ENCODE results near the gene ATP6V0E1.

The ATP6V0E1 gene

GRCh38 chr5:172956936-172957335, 26.6 kb upstream of the ATP6V0E1 start:
- DNase-seq (ENCODE audit: low read depth) = no peak

DNA sequence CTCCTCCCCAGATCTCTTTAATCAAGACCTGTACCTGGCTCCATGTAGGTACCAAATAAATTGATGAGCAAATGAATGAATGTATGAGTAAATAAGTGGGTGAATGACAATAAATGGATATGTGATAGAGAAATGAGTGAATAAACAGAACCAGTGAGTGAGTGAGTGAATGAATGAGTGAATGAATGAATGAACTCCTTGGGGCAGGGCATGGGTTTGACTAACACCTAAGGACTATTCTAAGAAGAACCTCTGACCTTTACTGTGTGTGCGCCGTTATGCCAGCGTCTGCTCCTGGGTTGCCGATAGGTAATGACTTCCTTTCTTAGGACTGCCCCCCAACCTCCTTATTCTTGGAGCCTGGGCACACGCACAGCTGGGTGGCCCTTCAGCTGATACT, 26.1 kb upstream of the ATP6V0E1 start:
- no peak for DNase-seq (ENCODE audit: low read depth)

DNA sequence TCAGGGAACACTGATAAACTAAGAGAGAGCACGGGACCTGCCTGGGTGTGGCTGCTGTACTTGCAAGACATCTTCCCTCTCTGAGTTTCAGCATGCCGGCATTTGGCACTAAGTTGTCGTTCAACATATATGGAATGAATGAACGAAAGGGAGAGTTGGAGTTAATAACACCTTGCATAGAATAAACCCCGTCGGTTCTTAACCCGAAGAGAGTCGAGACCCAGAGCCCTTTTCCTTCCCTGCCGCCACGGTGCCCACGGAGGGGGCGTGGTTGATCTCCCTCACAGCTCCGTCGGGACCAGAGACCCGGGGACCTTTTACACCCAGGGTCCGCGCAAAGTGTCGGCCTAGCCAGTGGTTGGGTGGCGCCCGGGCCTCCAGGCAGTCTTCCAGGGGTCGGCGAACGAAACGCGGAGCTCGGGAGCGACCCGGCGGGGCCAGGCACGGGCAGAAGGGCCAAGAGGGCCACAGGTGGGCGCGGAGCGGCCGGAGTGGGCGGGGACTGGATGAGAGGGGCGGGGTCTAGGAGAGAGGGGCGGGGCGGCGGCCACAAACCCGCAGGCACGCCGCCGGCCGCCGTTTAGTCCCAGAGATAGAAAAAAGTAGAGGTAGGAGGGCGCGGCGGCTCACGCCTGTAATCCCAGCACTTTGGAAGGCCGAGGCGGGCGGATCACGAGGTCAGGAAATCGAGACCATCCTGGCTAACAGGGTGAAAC, 25.1 kb upstream of the ATP6V0E1 start:
- peak; percentile 53 for DNase-seq (ENCODE audit: low read depth)

DNA sequence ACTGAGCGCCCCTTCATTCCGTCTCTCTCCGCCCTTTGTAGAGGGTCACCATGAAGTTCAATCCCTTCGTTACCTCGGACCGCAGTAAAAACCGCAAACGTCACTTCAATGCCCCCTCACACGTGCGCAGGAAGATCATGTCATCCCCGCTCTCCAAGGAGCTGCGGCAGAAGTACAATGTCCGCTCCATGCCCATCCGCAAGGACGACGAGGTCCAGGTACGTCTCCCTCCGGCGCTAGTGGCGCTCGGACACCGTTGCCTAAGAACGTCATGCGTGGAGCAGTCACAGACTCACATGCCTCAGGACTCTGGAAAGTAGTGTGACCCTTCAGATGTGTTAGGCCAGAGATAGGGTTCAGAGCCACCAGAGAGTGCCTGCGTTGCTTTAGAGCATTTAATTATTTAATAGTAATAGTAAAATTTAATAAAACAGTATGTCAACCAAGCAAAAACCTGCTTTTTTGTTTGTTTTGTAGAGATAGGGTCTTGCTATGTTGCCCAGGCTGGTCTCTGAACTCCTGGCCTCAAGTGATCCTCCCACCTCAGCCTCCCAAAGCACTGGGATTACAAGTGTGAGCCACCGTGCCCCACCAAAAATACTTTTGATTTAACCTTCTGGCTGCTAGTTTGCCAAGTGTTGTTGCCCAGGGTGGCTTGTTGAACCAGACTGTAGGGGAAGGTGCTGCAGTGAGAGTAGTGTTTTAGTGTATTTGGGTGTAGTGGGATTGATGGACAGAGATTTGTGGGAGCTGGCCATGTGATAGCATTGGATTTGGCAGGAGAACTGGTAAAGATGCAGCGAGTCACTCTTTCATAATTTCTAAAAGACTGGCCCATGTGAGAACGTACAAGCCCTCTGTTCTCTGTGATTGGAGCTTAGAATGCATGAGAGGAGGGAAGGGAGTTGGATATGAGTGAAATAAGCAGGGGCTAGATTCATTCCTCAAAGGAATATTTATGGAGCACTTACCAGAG, 23.5 kb upstream of the ATP6V0E1 start:
- no peak for DNase-seq (ENCODE audit: low read depth)

DNA sequence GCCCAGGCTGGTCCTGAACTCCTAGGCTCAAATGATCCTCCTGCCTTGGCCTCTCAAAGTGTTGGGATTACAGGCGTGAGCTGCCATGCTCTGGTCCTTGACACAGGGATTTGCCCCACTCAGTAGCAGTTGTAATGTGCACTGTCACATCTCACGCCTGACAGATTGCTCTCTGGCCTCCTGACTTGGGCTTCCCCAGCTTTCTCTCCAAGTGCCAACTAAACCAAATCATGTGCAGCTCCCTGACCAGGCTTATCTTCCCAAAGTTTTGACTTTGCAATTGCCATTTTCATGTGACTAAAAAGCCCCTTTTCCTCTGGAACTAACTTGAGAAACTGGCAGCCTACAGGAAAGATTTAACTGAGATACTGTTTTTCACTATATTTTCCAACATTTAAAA, 13.7 kb upstream of the ATP6V0E1 start:
- no peak for DNase-seq (ENCODE audit: low read depth)

DNA sequence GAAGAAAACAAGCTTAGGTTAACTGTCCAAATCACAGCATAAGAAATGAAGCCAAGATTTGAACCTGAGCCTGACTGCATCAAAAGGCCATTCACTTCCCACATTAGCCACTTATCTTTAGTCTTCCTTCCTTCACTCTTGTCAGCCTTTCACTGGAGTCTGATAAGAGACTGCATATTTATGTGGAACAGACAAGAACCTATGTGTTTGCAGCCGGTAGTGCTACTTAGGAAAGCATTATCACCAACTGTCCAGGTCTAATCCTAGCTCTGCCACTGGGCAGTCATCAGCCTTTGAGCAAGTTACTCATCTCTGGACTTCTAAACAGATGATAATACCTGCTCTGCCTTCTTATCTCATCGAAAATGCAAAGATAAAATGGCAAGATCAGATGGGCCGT, 12.1 kb upstream of the ATP6V0E1 start:
- no peak for DNase-seq (ENCODE audit: low read depth)

DNA sequence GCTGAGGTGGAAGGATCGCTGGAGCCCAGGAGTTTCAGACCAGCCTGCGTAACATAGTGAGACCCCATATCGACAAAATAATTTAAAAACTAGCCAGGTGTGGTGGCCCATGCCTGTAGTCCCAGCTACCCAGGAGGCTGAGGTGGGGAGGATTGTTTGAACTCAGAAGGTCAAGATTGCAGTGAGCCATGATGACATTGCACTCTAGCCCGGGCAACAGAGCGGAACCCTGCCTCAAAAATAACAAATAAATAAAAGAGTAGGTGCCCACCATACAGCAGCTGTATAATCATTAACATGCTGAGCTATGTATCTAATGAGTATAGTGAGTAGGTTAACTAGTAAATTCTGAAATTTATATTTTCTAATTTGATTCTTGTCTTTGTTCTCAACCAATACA, 11.0 kb upstream of the ATP6V0E1 start:
- DNase-seq (ENCODE audit: low read depth) = no peak

DNA sequence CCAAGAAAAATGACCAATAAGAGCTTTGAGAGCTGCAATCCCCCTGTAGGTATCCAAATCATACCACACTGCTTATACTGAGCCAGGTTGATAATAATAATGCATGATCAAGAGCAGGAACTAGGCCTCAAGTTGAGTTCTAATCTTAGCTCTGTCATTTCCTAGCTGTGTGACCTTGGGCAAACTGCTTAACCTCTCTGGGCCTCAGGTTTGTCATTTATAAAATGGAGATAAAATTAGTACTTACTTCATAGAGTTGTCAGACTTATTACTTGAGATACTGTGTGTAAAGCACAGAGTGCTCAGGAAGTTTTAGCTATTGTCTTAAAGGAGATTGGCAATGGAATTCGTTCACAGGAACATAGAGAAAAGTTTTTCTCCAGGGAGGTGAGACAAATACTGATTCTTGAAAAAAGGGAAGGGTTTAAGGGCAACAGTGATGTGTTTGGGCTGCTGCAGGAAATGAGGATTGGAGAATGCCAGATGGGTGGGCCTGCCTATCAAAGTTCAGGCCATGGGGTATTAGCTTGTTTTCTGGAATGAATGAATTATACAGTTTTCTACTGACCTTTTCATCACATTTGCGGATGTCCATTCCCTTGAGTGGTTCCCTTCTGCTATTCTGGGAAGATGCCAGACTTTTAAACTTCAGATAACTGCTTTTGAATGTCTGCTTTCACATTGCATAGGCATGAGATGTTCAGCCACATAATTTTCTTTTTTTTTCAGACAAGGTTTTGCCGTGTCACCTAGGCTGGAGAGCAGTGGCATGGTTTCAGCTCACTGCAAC, 10.2 kb upstream of the ATP6V0E1 start:
- no peak for DNase-seq (ENCODE audit: low read depth)

DNA sequence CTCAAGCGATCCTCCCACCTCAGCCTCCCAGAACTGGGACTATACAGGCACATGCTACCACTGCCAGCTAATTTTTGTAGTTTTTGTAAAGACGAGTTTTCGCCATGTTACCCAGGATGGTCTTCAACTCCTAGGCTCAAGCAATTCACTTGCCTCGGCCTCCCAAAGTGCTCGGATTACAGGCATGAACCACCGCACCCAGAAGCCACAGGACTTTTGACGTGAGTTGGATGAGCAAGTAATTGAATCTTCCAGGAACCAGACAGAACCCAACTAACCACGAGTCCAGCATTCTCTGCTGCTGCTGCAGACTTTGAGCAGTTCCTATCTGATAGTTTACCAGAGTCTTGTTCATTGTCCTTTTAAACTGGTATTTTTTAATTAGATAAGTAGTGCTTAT, 9.6 kb upstream of the ATP6V0E1 start:
- no peak for DNase-seq (ENCODE audit: low read depth)

DNA sequence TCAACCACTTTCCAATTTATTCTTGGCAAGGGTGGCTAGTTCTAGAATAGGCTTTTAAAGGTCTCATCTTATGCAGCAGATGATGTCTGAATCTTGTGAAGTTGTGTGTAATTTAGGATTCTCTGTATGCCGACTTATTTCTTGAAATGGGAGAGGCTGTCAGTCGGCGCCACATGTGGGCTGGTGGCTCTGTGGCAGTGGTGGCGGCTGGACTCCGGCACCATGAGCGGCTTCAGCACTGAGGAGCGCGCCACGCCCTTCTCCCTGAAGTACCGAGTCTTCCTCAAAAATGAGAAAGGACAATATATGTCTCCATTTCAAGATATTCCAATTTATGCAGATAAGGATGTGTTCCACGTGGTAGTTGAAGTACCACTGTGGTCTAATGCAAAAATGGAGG, 8.3 kb upstream of the ATP6V0E1 start:
- DNase-seq (ENCODE audit: low read depth) = no peak

DNA sequence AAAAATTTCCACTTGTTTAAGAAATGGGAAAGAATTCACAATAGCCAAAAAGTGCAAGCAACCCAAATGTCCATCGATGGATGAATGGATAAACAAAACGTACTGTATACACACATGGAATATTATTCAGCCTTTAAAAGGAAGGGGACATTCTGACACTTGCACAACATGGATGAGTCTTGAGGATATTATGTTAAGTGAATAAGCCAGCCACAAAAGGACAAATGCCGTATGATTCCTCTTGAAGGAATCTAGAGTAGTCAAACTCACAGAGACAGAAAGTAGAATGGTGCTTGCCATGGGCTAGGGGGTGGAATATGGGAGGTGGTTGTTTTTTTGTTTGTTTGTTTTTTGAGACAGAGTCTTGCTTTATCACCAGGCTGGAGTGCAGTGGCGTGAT, 3.8 kb upstream of the ATP6V0E1 start:
- no peak for DNase-seq (ENCODE audit: low read depth)

DNA sequence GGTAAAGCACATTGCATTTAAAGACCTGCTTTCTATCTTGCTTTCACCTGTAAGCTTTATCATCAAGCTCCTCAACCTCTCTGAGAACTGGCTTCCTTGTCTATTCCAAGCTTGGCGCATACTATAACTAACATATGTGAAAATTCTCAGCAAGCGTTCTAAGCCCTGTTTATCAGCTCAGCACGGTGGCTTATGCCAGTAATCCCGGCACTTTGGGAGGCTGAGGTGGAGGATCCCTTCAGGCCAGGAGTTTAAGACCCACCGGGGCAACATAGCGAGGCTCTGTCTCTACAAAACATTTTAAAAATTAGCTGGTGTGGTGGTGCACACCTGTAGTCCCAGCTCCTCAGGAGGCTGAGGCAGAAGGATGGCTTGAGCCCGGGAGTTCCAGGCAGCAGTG, 1.6 kb upstream of the ATP6V0E1 start:
- DNase-seq (ENCODE audit: low read depth) = no peak

- peak; percentile 45 for DNase-seq (ENCODE audit: low read depth)
Observed at GRCh38 chr5:172984244-172984953, 828 bp downstream of the ATP6V0E1 start.

GRCh38 chr5:172985596-172985995, 2.0 kb downstream of the ATP6V0E1 start:
- DNase-seq (ENCODE audit: low read depth) = no peak

- no peak for DNase-seq (ENCODE audit: low read depth)
Observed at GRCh38 chr5:172988276-172988675, 4.7 kb downstream of the ATP6V0E1 start.

- no peak for DNase-seq (ENCODE audit: low read depth)
Observed at GRCh38 chr5:172990776-172991175, 7.2 kb downstream of the ATP6V0E1 start.

DNA sequence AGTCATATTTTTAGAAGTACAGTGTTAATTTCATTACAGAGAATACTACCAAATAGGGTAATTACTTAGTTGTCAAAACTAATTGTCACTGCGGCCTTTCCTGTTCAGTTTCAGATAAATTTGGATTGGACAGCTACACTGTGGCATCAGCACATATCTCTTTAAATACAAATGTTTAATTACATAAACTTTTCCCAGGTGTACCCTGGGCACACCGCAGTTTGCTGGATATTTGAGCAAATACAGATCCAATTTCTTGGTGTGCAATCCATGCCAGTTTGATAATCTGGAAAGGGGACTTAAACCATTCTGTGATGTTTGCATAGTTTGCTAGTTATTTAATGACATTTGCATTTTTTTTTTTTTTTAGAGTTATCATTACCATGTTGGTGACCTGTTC, 10.8 kb downstream of the ATP6V0E1 start:
- DNase-seq (ENCODE audit: low read depth) = no peak

- DNase-seq (ENCODE audit: low read depth) = no peak
Observed at GRCh38 chr5:172999372-172999973, 15.9 kb downstream of the ATP6V0E1 start.

DNA sequence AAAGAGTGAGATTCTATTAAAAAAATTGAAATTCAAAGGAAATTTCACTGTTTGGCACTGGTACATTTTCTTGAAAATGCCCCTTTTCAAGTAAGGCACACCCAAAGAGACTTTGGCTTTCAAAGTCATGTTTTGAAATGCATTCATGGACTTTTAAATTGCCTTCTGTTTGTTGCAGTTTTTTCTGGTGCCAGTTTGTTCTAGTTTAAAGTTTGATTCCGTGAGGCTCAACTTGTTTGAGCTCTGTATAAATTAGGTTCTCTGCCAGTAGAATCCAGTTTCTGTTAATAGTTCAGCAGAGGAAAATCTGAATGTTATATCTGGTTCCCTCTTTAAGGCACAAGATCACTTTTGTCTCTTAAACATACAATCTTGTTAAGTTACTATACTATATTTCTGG, 16.4 kb downstream of the ATP6V0E1 start:
- no peak for DNase-seq (ENCODE audit: low read depth)

DNA sequence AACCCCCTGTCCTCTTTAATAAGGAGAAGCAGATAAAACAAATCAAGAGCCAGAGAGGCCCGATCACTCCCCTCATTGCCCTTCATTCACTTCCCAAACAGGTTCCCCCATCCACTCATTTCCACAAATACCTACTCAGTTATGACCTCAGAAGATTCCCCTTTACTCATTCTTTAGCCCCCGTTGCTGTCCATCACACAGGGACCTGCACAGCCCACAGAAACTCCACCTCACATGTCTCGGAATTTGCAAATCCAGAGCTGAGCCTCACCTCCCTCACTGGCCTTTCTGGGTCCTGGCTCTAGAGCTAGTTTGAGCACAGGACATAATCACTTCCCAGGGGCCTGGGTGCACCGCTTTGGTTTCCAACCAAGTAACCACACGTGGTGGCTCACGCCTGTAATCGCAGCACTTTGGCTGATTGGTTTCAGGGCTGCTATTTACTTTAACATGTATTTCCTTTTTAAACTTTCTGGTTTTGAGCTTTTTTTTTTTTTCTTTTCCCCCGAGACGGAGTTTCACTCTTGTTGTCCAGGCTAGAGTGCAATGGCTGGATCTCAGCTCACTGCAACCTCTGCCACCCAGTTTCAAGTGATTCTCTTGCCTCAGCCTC, 17.8 kb downstream of the ATP6V0E1 start:
- DNase-seq (ENCODE audit: low read depth) = no peak

- DNase-seq (ENCODE audit: low read depth) = no peak
Observed at GRCh38 chr5:173003360-173003759, 19.8 kb downstream of the ATP6V0E1 start.
